ENCODE results near the gene ZFP57.
A peak's percentile ranks its signal among the peaks of the same experiment; 100 is the strongest.

The ZFP57 gene

GRCh38 chr6:29656157-29656556 lies 24.8 kb downstream of the ZFP57 start:
- no peak for DNase-seq (ENCODE audit: low read depth in 2 of 2)

DNA sequence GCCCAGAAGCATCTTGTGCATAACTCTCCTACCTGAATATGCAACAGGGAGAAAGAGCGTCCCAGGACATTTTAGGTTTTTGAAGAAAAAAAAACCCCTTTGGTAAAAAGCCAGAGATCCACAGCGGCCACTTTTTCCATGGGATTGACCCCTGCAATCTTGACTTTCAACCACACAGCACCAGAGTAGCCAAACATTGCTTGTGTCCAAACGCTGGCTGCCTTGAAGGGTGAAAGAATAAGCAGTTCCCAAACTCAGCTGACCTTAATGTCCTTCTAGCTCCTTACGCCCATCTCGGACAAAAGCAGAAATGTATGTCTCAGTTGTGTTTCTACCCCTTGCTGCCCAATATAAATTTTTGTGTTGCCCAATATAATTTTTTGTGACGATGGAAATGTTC lies 25.3 kb downstream of the ZFP57 start:
- DNase-seq (ENCODE audit: low read depth in 2 of 2): no peak

DNA sequence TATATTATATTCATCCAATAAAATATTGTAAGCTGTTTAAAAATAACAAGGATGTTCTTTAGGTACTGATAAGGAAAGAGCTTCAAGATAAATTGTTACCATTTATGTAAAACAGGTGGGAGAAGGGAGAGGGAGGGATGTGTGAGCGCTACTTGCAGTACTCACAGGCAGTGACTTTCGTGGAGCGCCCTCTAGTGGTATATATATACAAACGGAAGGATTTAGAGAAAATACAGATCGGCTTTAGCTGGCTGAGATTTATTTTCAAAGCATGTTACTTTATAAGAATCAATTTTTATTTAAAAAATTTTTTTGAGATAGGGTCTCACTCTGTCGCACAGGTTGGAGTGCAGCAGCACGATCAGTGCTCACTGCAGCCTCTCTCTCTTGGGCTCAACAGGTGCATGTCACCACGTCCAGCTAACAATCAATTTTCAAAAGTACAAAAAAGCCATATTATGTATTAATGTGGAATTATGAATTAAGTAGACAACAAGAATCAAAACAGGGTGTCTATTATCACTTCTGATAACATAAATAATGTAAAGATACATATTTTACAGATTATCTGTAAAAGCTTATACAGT lies 27.4 kb downstream of the ZFP57 start:
- DNase-seq (ENCODE audit: low read depth in 2 of 2): peak in 1 of 2 donors; percentile 14

GRCh38 chr6:29652198-29652584 lies 28.8 kb downstream of the ZFP57 start:
- no peak for DNase-seq (ENCODE audit: low read depth in 2 of 2)

DNA sequence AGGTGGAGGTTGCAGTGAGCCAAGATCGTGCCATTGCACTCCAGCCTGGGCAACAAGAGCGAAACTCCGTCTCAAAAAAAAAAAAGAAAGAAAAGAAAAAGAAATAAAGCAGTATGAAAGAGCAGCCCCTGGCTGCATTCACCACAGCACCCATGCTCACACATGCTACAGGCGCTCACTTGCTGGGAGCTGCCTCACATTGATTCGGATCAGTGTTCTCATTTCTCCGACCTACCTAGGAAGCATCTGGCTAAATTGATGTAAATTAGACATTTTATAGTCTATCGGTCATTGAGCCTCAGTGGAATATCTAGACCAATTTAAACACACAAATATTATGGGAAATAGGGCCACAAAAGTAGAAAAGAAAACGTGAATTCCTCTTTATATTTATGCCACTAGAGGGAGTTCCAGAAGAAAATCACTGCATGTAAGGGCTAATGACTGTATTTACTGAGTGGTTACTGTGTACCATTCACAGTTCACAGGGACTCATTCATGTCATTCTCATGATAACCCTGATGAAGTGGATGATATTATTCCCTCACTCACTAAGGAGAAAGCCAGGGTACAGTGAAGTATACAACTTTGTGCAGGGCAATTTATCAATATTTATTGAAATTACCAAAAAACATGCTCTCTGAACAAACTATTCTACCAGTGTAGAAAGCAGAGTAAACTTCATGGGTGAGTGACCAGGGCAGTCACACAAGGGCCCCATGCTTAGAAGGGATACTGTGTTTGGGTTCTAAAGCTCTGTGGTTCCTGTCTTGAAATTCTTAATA lies 29.3 kb downstream of the ZFP57 start:
- DNase-seq (ENCODE audit: low read depth in 2 of 2): no peak

DNA sequence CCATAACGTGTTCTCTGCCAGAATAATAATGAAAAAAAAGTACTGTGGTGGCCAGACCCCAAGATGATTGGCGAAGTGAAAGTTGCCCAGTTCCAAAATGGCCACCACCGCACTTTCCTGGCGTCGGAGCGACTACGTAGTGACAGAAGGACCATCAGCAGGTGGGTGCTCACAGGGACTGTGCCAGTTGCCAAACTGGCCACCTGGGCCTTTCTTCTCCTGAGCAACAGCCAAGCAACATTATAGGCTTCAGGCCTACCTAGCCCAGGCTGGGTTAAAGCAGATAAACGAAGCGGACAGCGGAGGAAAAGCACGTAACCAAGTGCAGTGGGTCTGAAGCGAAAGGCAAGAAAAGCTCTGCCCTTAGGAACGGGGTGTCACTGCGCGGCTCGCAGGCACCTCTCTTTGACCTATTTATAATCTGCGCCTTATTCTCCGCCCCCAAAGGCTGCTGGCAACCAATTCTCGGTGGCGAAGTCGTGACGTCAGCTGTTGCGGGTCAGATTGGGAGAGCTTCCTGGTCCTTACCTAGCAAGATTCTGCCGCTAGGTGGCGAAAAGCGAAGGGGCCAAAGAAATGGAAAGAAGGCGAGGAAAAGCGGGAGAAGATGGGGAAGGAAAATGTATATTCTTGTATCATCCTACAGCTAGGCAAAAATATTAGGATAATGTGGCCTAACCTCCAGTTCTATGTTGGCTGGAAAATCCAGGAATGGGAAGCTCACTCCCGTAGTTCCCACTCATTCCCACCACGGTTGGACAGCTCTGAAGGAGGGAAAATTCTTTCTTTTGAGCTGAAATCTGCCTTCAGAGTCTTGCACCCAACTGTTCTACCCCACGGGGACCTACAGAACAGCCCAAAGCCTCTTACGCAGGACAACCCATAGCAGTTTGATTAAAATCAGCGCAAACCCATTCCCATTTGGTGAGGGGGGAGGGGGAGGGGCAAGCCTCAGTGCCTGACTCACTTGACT lies 31.0 kb downstream of the ZFP57 start:
- DNase-seq (ENCODE audit: low read depth in 2 of 2): peak; percentile 96 to 98

GRCh38 chr6:29647927-29648642 lies 32.9 kb downstream of the ZFP57 start:
- no peak for DNase-seq (ENCODE audit: low read depth in 2 of 2)

GRCh38 chr6:29641430-29642148 lies 39.4 kb downstream of the ZFP57 start:
- DNase-seq (ENCODE audit: low read depth in 2 of 2): no peak

- no peak for DNase-seq (ENCODE audit: low read depth in 2 of 2)
These were observed 43.7 kb downstream of the ZFP57 start for GRCh38 chr6:29637247-29637646.

DNA sequence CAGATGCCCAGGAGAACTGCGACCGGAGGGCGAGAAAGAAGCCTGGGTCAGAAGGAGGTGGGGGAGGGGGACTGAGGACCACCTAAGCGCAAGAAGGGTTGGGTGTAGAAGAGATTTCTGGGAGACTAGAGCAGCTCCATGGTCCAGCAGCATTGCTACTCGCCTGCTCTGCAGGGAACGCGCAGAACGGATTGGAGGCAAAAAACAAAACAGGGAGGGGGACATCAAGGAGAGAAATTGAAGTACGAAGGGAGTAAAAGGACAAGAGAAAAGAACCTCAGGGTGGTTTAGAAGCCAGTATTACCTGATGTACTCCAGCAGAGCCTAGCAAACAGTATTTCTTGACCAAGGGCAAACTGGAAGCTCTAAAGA lies 47.4 kb downstream of the ZFP57 start:
- no peak for DNase-seq (ENCODE audit: low read depth in 2 of 2)

DNA sequence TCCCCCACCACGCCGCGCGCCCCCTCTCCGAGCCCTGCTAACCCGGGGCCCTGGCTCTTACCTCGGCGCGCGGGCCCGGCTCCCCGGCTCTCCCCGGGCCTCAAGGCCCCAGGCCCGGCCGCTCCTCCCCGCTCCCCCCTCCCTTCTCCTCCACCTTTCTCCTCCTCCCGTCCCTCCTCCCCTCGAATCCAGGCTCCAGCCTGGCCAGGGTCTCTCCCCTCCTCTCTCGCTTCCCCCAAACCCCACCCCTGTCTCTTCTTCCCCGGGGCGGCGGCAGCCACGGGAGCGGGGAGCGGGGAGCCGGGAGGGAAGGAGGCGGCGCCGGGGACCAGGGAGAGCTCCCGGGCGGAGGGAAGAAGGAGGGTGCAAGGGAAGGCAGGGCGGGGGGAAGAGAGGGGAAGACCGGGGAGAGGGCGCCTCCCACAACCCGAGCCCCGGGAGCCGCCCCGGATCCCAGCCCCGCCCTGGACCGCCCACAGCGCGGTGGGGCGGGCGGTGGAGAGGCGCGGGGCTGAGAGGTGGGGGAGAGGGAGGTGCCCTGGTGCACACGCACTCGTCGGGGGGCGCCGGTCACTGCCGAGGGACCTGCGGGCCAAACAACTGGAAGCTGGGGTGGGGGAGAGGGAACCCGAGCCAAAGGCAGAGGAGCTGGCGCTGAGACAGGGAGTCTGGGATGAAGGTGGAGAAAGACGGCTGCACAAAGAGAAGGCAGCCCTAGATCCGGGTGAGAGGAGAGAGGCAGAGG lies 48.0 kb downstream of the ZFP57 start, which contains the start of gene GABBR1:
Gene GABBR1 (minus strand): TSS at position 395 of the 745 bp plus-strand sequence. CDS start 798 bp downstream, outside the sequence.
- DNase-seq (ENCODE audit: low read depth in 2 of 2): peak; percentile 24 to 66

DNA sequence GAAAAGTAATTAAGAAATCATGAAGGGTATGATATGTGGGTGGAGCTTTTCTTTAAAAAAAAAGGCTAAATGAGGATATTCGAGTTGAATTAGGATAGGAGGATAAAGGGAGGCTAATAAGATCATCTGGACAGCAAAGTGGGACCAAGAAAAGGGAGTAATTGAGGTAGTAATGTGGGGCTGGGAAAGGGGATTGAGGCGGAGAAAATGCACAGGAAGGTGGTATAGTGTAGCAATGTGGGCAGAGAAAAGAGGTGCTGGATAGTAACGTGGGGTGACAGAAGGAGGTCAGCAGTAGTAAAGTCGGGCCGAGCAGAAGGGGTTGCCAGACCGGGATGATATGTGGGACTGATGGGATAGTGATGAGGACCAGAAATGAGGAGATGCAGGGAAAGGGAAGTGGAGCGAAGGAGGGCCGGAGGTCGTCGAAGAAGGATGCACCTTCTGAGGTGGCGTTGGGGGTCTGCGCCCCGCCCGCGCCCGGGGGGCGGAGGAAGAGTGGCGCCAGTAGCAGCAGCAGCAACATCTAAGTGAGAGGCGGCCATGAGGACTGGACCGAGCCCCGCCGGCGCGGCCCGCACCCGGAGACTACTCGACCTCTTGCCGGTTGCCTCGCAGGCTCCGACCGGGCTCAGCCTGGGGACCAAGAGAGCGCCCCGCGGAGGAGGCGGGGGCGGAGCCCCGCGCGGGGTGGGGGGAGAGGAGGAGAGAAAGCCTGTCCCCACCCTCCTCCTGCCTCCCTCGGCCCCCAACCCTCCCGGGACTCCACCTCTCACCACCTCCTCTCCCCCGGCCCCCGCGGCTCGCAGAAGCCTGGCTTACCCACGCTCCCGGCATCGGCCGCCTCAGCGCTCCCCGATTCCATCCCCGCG lies 48.9 kb downstream of the ZFP57 start:
- DNase-seq (ENCODE audit: low read depth in 2 of 2): peak in 1 of 2 donors; percentile 22

DNA sequence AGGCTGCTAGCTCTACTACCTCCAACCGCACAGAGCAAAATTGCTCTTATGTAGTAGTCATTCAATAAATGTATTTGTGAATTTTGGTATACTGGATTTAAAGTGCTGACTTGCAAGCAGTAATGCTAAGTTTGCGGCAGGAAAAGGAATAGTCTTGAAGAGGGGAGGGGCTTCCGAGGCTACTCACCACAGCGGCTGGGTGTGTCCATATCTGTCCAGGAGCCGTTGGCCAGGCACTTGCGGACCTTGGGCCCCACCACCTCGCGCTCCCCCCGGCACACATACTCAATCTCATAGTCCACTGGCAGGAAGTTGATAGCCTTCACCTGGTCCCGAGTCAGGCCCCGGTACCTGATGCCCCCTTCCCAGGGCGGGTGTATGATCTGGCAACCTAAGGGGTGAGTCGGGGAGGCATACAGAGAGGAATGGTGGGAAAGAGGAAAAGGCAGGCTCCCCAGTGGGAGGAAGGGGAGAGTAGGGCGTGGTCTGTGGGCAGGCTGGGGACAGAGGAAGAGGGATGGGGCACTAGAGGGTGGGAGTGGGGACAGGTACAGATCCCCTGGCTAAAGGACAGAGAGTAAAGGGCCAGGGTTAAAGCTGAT lies 49.6 kb downstream of the ZFP57 start:
- DNase-seq (ENCODE audit: low read depth in 2 of 2): no peak

GRCh38 chr6:29630315-29630714 lies 50.6 kb downstream of the ZFP57 start:
- DNase-seq (ENCODE audit: low read depth in 2 of 2): no peak

DNA sequence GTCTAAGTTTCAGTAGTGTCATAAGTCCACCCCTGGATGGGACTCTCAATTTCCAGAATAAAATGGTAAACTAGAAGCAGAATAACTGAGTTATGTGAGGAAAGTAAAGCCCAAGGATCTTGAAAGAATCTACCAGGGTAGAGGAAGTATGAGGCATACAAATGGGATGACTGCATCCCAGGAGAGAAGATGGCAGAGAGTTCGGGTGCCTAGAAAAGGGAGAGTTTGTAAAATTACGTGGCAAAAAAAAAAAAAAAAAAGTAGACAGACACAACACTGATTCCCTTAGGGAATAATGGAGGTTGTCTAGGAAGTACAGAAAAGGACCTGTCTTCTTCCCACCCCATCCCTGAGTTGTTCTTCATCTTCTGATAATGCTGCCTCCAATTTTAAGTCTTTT lies 51.4 kb downstream of the ZFP57 start:
- no peak for DNase-seq (ENCODE audit: low read depth in 2 of 2)

DNA sequence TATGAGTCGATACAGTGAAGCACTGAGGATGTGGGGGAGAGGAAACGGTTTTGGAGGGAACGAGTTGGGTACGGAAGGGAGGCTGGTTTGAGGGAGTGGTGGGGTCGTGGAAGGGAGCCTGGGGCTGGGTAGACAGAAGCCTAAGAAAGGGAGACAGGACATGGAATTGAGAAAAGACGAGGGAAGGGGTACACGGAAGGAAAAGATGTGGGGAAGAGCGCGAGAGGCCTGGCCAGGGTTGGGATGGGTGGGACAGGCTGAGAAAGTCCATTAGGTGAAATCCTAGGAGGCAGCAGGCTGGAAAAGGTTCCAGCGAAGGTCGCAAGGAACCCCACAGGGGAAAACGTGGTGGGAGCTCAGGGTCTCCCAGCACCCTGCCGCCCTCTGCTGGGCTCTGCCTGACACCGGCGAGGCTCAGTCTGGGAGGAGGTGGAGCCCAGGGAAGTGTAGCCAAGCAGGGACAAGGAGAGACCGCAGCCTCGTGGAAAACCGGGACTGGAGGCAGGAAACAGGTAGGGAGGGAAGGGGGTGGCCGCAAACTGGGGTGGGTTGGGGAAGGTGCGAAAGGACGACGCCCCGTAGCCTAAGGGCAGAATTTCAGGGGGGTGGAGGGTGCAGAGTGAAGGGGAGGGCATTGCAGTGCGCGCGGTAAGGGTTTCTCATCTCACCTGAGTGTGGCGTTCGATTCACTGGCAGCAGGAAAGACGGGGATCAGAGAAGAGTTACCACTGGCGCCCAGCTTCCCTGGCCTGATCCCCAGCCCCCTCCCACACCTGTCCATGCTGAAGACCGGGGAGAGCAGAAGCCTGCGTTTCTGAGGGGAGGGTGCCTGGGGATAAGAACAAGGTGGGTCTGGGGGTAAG lies 52.3 kb downstream of the ZFP57 start:
- DNase-seq (ENCODE audit: low read depth in 2 of 2): peak; percentile 24 to 48

GRCh38 chr6:29627755-29628418 lies 53.1 kb downstream of the ZFP57 start:
- peak in 1 of 2 donors; percentile 24 for DNase-seq (ENCODE audit: low read depth in 2 of 2)

Data from stimulated activated CD4-positive, alpha-beta T cell treated with anti-CD3 and anti-CD28 coated beads, Interleukin-15, amount 100 ng/mL, for 48 hours (primary cell).